ENCODE data around the gene KRT39.
"Not testable (repeated sequence)": the region's sequence is repeated elsewhere in the genome, so short reads cannot be mapped to it uniquely, and the experiment has no call there.

Gene KRT39

DNA sequence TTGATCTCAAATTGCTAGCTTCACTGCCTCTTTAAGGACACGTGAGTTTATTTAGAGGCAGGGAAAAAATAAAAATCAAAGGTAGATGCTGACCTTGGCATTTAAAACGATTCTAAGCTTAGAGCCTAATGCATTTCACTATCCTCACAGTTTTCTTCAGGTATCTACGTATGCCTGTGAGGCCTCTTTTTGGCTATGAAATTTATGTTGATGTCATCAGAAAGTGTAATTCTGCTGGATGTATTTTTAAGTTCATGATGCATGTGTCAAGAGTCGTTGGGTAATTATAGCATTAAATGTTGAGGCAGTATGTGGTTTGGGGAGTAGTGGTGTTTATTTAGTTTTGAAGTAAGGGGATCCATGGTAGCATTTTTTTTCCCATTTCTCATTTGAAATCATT, 37.2 kb upstream of the KRT39 start:
- H3K9me3 ChIP-seq (ENCODE audit: control insufficient read depth, low read length): no peaks in the 10 kb centered on the region
- DNase-seq: no peak
- no peak overlapping the region for H3K4me3 ChIP-seq (ENCODE audit: insufficient read depth, low read depth, low read length, poor library complexity, severe bottlenecking)
- H3K36me3 ChIP-seq (ENCODE audit: control insufficient read depth, insufficient read depth, low read length): no peaks in the 10 kb centered on the region
- no peaks in the 10 kb centered on the region for H3K27me3 ChIP-seq (replicated peaks; ENCODE audit: control insufficient read depth, insufficient read depth, low read length, poor library complexity, severe bottlenecking)
- H3K4me1 ChIP-seq (ENCODE audit: control insufficient read depth, insufficient read depth, low read length, poor library complexity, severe bottlenecking): no peaks in the 10 kb centered on the region
- no peak overlapping the region for H3K27ac ChIP-seq (ENCODE audit: insufficient read depth, low read length, poor library complexity, severe bottlenecking)

DNA sequence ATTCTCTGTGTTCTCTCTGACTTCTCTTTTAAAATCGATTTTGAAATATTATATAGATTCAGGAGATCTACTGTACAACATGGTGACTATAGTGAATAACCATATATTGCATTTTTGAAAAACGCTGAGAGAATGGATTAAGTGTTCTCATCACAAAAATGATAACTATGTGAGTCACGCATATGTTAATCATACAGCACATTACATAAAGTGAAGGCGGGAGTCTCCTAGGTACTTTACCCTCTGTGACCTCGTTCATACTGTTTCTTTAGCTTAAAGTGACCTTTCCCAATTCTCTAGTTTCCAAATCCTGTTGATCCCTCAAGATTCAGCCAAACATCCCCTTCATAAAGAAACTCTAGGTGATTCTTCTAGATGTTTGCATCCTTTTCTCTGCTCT, 36.1 kb upstream of the KRT39 start:
- H3K36me3 ChIP-seq (ENCODE audit: control insufficient read depth, insufficient read depth, low read length): no peaks in the 10 kb centered on the region
- DNase-seq: no peak

GRCh38 chr17:41001795-41002194, 35.0 kb upstream of the KRT39 start:
- H3K36me3 ChIP-seq (ENCODE audit: control insufficient read depth, insufficient read depth, low read length): no peaks in the 10 kb centered on the region
- H3K27me3 ChIP-seq (replicated peaks; ENCODE audit: control insufficient read depth, insufficient read depth, low read length, poor library complexity, severe bottlenecking): peaks cover 3% of the 10 kb centered on the region
- no peak overlapping the region for H3K4me3 ChIP-seq (ENCODE audit: insufficient read depth, low read depth, low read length, poor library complexity, severe bottlenecking)
- DNase-seq: no peak
- no peaks in the 10 kb centered on the region for H3K4me1 ChIP-seq (ENCODE audit: control insufficient read depth, insufficient read depth, low read length, poor library complexity, severe bottlenecking)
- no peak overlapping the region for H3K27ac ChIP-seq (ENCODE audit: insufficient read depth, low read length, poor library complexity, severe bottlenecking)
- H3K9me3 ChIP-seq (ENCODE audit: control insufficient read depth, low read length): no peaks in the 10 kb centered on the region

More for the DNA sequence above, 36.1 kb upstream of the KRT39 start:
- Histone ChIP-seq H3K9me3 (ENCODE audit: control insufficient read depth, low read length) (no peaks in the 10 kb centered on the region), H3K27ac (ENCODE audit: insufficient read depth, low read length, poor library complexity, severe bottlenecking) (no peak overlapping the region), H3K27me3 (replicated peaks; ENCODE audit: control insufficient read depth, insufficient read depth, low read length, poor library complexity, severe bottlenecking) (peaks cover 3% of the 10 kb centered on the region), H3K4me3 (ENCODE audit: insufficient read depth, low read depth, low read length, poor library complexity, severe bottlenecking) (no peak overlapping the region), H3K4me1 (ENCODE audit: control insufficient read depth, insufficient read depth, low read length, poor library complexity, severe bottlenecking) (no peaks in the 10 kb centered on the region)

- not testable (repeated sequence) for H3K27ac ChIP-seq (ENCODE audit: insufficient read depth, low read length, poor library complexity, severe bottlenecking); H3K4me3 ChIP-seq (ENCODE audit: insufficient read depth, low read depth, low read length, poor library complexity, severe bottlenecking); H3K4me1 ChIP-seq (ENCODE audit: control insufficient read depth, insufficient read depth, low read length, poor library complexity, severe bottlenecking); H3K27me3 ChIP-seq (replicated peaks; ENCODE audit: control insufficient read depth, insufficient read depth, low read length, poor library complexity, severe bottlenecking); H3K36me3 ChIP-seq (ENCODE audit: control insufficient read depth, insufficient read depth, low read length); DNase-seq; H3K9me3 ChIP-seq (ENCODE audit: control insufficient read depth, low read length)
Observed at GRCh38 chr17:40999563-40999962, 32.8 kb upstream of the KRT39 start, which contains the start of gene KRTAP3-2. Gene KRTAP3-2, minus strand, starts transcription at chr17:40999906. Its CDS starts 53 bp downstream, at chr17:40999853.

DNA sequence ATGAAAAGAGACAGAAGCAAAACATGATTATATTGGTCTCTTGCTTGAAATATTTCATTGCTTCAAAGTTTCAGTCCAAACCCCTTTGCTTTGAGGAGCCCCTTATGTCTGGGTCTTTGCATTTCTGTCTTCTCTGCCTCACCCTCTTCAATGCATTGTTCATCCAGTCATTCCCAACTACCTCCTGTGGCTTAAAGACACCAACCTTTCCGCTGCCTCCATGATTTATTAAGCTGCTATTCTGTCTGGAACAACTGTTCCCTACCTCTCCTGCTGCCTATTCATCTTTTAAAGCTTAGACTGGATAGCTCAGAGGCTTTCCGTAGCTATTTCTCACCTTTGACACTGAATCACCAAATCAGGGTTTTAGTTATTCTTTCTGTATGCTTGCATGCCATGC, 30.6 kb upstream of the KRT39 start:
- no peak for DNase-seq
- Histone ChIP-seq H3K4me3 (ENCODE audit: insufficient read depth, low read depth, low read length, poor library complexity, severe bottlenecking) (no peak overlapping the region), H3K4me1 (ENCODE audit: control insufficient read depth, insufficient read depth, low read length, poor library complexity, severe bottlenecking) (no peaks in the 10 kb centered on the region), H3K36me3 (ENCODE audit: control insufficient read depth, insufficient read depth, low read length) (no peaks in the 10 kb centered on the region), H3K9me3 (ENCODE audit: control insufficient read depth, low read length) (no peaks in the 10 kb centered on the region), H3K27me3 (replicated peaks; ENCODE audit: control insufficient read depth, insufficient read depth, low read length, poor library complexity, severe bottlenecking) (peaks cover 3% of the 10 kb centered on the region), H3K27ac (ENCODE audit: insufficient read depth, low read length, poor library complexity, severe bottlenecking) (no peak overlapping the region)

DNA sequence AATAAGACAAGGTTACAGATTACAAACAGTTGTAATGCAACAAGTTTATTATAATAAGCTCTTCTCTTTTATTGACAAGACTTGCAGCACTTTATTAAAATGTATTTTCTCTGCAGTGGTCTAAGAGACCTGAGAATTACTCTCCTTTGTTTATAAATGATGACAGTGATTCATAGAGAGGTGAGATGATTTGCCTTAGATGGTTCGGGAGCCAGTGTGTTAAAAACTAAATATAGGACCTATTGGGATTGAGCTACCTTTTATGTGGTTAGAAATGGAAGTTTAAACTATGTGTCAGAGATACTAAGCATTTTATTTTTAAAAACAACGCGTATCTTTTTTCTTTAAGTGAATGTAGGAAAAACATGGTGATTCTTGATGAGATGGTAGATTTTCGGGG, 30.1 kb upstream of the KRT39 start:
- H3K4me3 ChIP-seq (ENCODE audit: insufficient read depth, low read depth, low read length, poor library complexity, severe bottlenecking): no peak overlapping the region
- H3K9me3 ChIP-seq (ENCODE audit: control insufficient read depth, low read length): no peaks in the 10 kb centered on the region
- no peaks in the 10 kb centered on the region for H3K4me1 ChIP-seq (ENCODE audit: control insufficient read depth, insufficient read depth, low read length, poor library complexity, severe bottlenecking)
- no peaks in the 10 kb centered on the region for H3K36me3 ChIP-seq (ENCODE audit: control insufficient read depth, insufficient read depth, low read length)
- DNase-seq: no peak
- no peak overlapping the region for H3K27ac ChIP-seq (ENCODE audit: insufficient read depth, low read length, poor library complexity, severe bottlenecking)
- peaks cover 3% of the 10 kb centered on the region for H3K27me3 ChIP-seq (replicated peaks; ENCODE audit: control insufficient read depth, insufficient read depth, low read length, poor library complexity, severe bottlenecking)

GRCh38 chr17:40995116-40995515, 28.4 kb upstream of the KRT39 start:
- Histone ChIP-seq H3K4me1 (ENCODE audit: control insufficient read depth, insufficient read depth, low read length, poor library complexity, severe bottlenecking) (no peaks in the 10 kb centered on the region), H3K4me3 (ENCODE audit: insufficient read depth, low read depth, low read length, poor library complexity, severe bottlenecking) (no peak overlapping the region), H3K27ac (ENCODE audit: insufficient read depth, low read length, poor library complexity, severe bottlenecking) (no peak overlapping the region), H3K27me3 (replicated peaks; ENCODE audit: control insufficient read depth, insufficient read depth, low read length, poor library complexity, severe bottlenecking) (peaks cover 3% of the 10 kb centered on the region), H3K9me3 (ENCODE audit: control insufficient read depth, low read length) (no peaks in the 10 kb centered on the region), H3K36me3 (ENCODE audit: control insufficient read depth, insufficient read depth, low read length) (no peaks in the 10 kb centered on the region)
- no peak for DNase-seq

DNA sequence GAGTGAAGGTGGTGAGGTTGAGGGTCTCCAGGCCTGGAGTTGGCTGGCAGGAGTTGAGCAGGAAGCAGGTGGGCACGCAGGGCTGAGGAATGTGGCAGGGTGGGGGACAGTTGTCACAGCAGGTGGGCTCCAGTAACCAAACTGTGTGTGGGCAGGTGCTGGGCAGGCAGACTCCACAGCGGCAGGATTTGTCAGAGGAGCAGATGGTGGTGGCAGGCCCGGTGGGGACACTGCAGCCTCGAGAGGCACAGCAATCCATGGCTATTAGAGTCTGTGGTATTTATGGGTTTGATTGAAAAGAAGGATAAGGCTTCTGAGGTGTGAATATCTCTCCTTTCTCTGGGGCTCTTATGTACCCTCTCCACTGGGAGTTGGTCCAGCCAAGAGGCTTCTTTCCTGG, 27.1 kb upstream of the KRT39 start, which contains the start of gene KRTAP3-3:
KRTAP3-3 (minus strand) TSS at position 326 of the 400 bp plus-strand sequence; CDS start at position 259, 67 bp downstream.
- no peak for DNase-seq
- Histone ChIP-seq H3K9me3 (ENCODE audit: control insufficient read depth, low read length) (no peaks in the 10 kb centered on the region), H3K27me3 (replicated peaks; ENCODE audit: control insufficient read depth, insufficient read depth, low read length, poor library complexity, severe bottlenecking) (peaks cover 3% of the 10 kb centered on the region), H3K36me3 (ENCODE audit: control insufficient read depth, insufficient read depth, low read length) (no peaks in the 10 kb centered on the region), H3K4me1 (ENCODE audit: control insufficient read depth, insufficient read depth, low read length, poor library complexity, severe bottlenecking) (no peaks in the 10 kb centered on the region), H3K27ac (ENCODE audit: insufficient read depth, low read length, poor library complexity, severe bottlenecking) (no peak within 1 kb of the TSS), H3K4me3 (ENCODE audit: insufficient read depth, low read depth, low read length, poor library complexity, severe bottlenecking) (no peak within 1 kb of the TSS)

DNA sequence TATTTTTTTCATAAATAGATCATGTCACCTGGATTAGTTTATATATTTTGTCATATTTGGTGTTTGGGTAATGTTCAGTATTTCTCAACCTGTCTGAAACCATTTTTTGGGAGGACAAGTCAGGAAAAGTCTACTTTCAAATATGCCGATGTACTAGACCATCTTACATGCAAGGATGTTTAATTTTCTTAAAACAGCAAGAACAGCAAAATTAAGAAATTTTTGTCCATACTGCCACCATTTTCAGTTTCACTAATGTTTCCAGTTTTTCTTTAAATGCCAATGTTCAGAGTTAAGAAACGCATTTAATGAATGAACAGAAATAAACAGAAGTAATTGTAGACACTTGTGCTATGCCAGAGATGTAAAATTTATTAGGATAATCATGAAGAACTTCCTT, 26.3 kb upstream of the KRT39 start:
- DNase-seq: no peak
- H3K4me1 ChIP-seq (ENCODE audit: control insufficient read depth, insufficient read depth, low read length, poor library complexity, severe bottlenecking): no peaks in the 10 kb centered on the region
- H3K9me3 ChIP-seq (ENCODE audit: control insufficient read depth, low read length): no peaks in the 10 kb centered on the region
- no peaks in the 10 kb centered on the region for H3K27me3 ChIP-seq (replicated peaks; ENCODE audit: control insufficient read depth, insufficient read depth, low read length, poor library complexity, severe bottlenecking)
- H3K36me3 ChIP-seq (ENCODE audit: control insufficient read depth, insufficient read depth, low read length): no peaks in the 10 kb centered on the region
- H3K27ac ChIP-seq (ENCODE audit: insufficient read depth, low read length, poor library complexity, severe bottlenecking): no peak overlapping the region
- no peak overlapping the region for H3K4me3 ChIP-seq (ENCODE audit: insufficient read depth, low read depth, low read length, poor library complexity, severe bottlenecking)

GRCh38 chr17:40992666-40993065, 25.9 kb upstream of the KRT39 start:
- Histone ChIP-seq H3K9me3 (ENCODE audit: control insufficient read depth, low read length) (no peaks in the 10 kb centered on the region), H3K4me1 (ENCODE audit: control insufficient read depth, insufficient read depth, low read length, poor library complexity, severe bottlenecking) (no peaks in the 10 kb centered on the region), H3K27ac (ENCODE audit: insufficient read depth, low read length, poor library complexity, severe bottlenecking) (no peak overlapping the region), H3K4me3 (ENCODE audit: insufficient read depth, low read depth, low read length, poor library complexity, severe bottlenecking) (no peak overlapping the region), H3K27me3 (replicated peaks; ENCODE audit: control insufficient read depth, insufficient read depth, low read length, poor library complexity, severe bottlenecking) (no peaks in the 10 kb centered on the region), H3K36me3 (ENCODE audit: control insufficient read depth, insufficient read depth, low read length) (no peaks in the 10 kb centered on the region)
- DNase-seq: no peak

- Histone ChIP-seq H3K27ac (ENCODE audit: insufficient read depth, low read length, poor library complexity, severe bottlenecking) (no peak overlapping the region), H3K36me3 (ENCODE audit: control insufficient read depth, insufficient read depth, low read length) (no peaks in the 10 kb centered on the region), H3K4me3 (ENCODE audit: insufficient read depth, low read depth, low read length, poor library complexity, severe bottlenecking) (no peak overlapping the region), H3K4me1 (ENCODE audit: control insufficient read depth, insufficient read depth, low read length, poor library complexity, severe bottlenecking) (no peaks in the 10 kb centered on the region), H3K27me3 (replicated peaks; ENCODE audit: control insufficient read depth, insufficient read depth, low read length, poor library complexity, severe bottlenecking) (no peaks in the 10 kb centered on the region), H3K9me3 (ENCODE audit: control insufficient read depth, low read length) (no peaks in the 10 kb centered on the region)
- DNase-seq: no peak
Observed at GRCh38 chr17:40986920-40987319, 20.2 kb upstream of the KRT39 start.
